Measurements from ENCODE around the gene ZNF724. TPM values are rescaled to one million over a fixed set of nuclear protein-coding genes. Genes with fewer than 3 reads are reported as not detected.
A peak's percentile ranks its signal among the peaks of the same experiment; 100 is the strongest.

The ZNF724 gene
- total RNA-seq, 1 donor from 2014 or later = 75.1 TPM

- TF ChIP-seq CTCF (IDR thresholded peaks at IDR 0.05) = no peak
- no peak for TF ChIP-seq EZH2phosphoT487 (IDR thresholded peaks at IDR 0.05)
- no peak for TF ChIP-seq EZH2 (IDR thresholded peaks at IDR 0.05)
- Mint-ChIP-seq H3K4me3 (peak overlapping the region; percentile 98), H3K9me3 (peaks cover 24% of the 10 kb centered on the region), H3K36me3 (peaks cover 33% of the 10 kb centered on the region), H3K27ac (peak overlapping the region; percentile 92), H3K27me3 (ENCODE audit: insufficient read depth, low read depth) (no peaks in the 10 kb centered on the region), H3K4me1 (peaks cover 7% of the 10 kb centered on the region)
- Histone ChIP-seq H3K9ac (peak overlapping the region; percentile 93), H3K27ac (peak overlapping the region; percentile 92), H2AFZ (replicated peaks) (no peak overlapping the region), H3K79me2 (ENCODE audit: low read depth) (peaks cover 58% of the 10 kb centered on the region), H4K20me1 (ENCODE audit: low read depth) (peaks cover 15% of the 10 kb centered on the region), H3K27me3 (no peaks in the 10 kb centered on the region), H3K9me3 (ENCODE audit: low read depth) (no peaks in the 10 kb centered on the region), H3K4me3 (peak overlapping the region; percentile 97), H3K36me3 (peaks cover 20% of the 10 kb centered on the region), H3K4me1 (peaks cover 12% of the 10 kb centered on the region), H3K4me2 (peak overlapping the region; percentile 89), H3F3A (ENCODE audit: low read depth) (no peaks in the 10 kb centered on the region)
- DNase-seq (ENCODE audit: low spot score) = peak; percentile 38
These were observed 22.9 kb upstream of the ZNF724 start for GRCh38 chr19:23273022-23273589.

GRCh38 chr19:23263870-23264590, 13.8 kb upstream of the ZNF724 start:
- no peak overlapping the region for H3K4me2 ChIP-seq
- DNase-seq (ENCODE audit: low spot score) = no peak
- H3K27me3 ChIP-seq = no peaks in the 10 kb centered on the region
- H3K79me2 ChIP-seq (ENCODE audit: low read depth) = peaks cover 52% of the 10 kb centered on the region
- H3K36me3 Mint-ChIP-seq = peaks cover 68% of the 10 kb centered on the region
- H3K27ac Mint-ChIP-seq = no peak overlapping the region
- no peaks in the 10 kb centered on the region for H3F3A ChIP-seq (ENCODE audit: low read depth)
- no peaks in the 10 kb centered on the region for H3K4me1 Mint-ChIP-seq
- no peak for TF ChIP-seq EZH2 (IDR thresholded peaks at IDR 0.05)
- no peak for TF ChIP-seq CTCF (IDR thresholded peaks at IDR 0.05)
- TF ChIP-seq EZH2phosphoT487 (IDR thresholded peaks at IDR 0.05) = no peak
- H3K36me3 ChIP-seq = peaks cover 11% of the 10 kb centered on the region
- peaks cover 7% of the 10 kb centered on the region for H3K9me3 Mint-ChIP-seq
- H2AFZ ChIP-seq (replicated peaks) = no peak overlapping the region
- no peak overlapping the region for H3K4me3 Mint-ChIP-seq
- H3K9me3 ChIP-seq (ENCODE audit: low read depth) = no peaks in the 10 kb centered on the region
- H3K4me3 ChIP-seq = no peak overlapping the region
- no peak overlapping the region for H3K9ac ChIP-seq
- H3K4me1 ChIP-seq = no peaks in the 10 kb centered on the region
- peaks cover 2% of the 10 kb centered on the region for H3K27me3 Mint-ChIP-seq (ENCODE audit: insufficient read depth, low read depth)
- no peak overlapping the region for H3K27ac ChIP-seq
- peaks cover 17% of the 10 kb centered on the region for H4K20me1 ChIP-seq (ENCODE audit: low read depth)

GRCh38 chr19:23263396-23263795, 13.2 kb upstream of the ZNF724 start:
- no peak overlapping the region for H3K27ac ChIP-seq
- no peaks in the 10 kb centered on the region for H3K4me1 ChIP-seq
- no peak overlapping the region for H3K9ac ChIP-seq
- Mint-ChIP-seq H3K9me3 (peaks cover 3% of the 10 kb centered on the region), H3K36me3 (peaks cover 68% of the 10 kb centered on the region), H3K27me3 (ENCODE audit: insufficient read depth, low read depth) (peaks cover 2% of the 10 kb centered on the region), H3K4me1 (no peaks in the 10 kb centered on the region), H3K27ac (no peak overlapping the region), H3K4me3 (no peak overlapping the region)
- no peak for DNase-seq (ENCODE audit: low spot score)
- peaks cover 12% of the 10 kb centered on the region for H4K20me1 ChIP-seq (ENCODE audit: low read depth)
- no peak overlapping the region for H3K4me2 ChIP-seq
- peaks cover 46% of the 10 kb centered on the region for H3K79me2 ChIP-seq (ENCODE audit: low read depth)
- H2AFZ ChIP-seq (replicated peaks) = no peak overlapping the region
- no peaks in the 10 kb centered on the region for H3K27me3 ChIP-seq
- no peaks in the 10 kb centered on the region for H3F3A ChIP-seq (ENCODE audit: low read depth)
- no peaks in the 10 kb centered on the region for H3K9me3 ChIP-seq (ENCODE audit: low read depth)
- TF ChIP-seq CTCF (IDR thresholded peaks at IDR 0.05) (no peak), EZH2phosphoT487 (IDR thresholded peaks at IDR 0.05) (no peak), EZH2 (IDR thresholded peaks at IDR 0.05) (no peak)
- peaks cover 5% of the 10 kb centered on the region for H3K36me3 ChIP-seq
- no peak overlapping the region for H3K4me3 ChIP-seq
